Panc1 (cell line): Measurements from ENCODE around the gene CMIP.

ENCODE experiments used
- CTCF ChIP-seq: fragments of 450-650 bp; IDR thresholded peaks from 2 replicates; pipeline ENCODE4 v1.5.1; 2017; ENCODE audit warnings: mild to moderate bottlenecking
- REST ChIP-seq, 2 experiments: IDR thresholded peaks; 2 replicates each; pipeline ENCODE4 v1.6.1; 2011 to 2012; ENCODE audit warnings: low read depth in 2 of 2, control low read depth in 1 of 2, low read length in 1 of 2, mild to moderate bottlenecking in 1 of 2, moderate library complexity in 1 of 2; ENCODE audit not compliant: insufficient read depth in 1 of 2
- SIN3A ChIP-seq: IDR thresholded peaks from 2 replicates; pipeline ENCODE4 v1.6.1; 2012; ENCODE audit warnings: low read depth, mild to moderate bottlenecking, low read length, moderate library complexity, borderline replicate concordance; ENCODE audit not compliant: insufficient read depth
- TCF7L2 ChIP-seq: IDR thresholded peaks from 2 replicates; pipeline ENCODE4 v1.6.1; 2011; ENCODE audit warnings: mild to moderate bottlenecking, low read depth, low read length, inconsistent platforms

GRCh38 chr16:81424771-81425170 is 19.8 kb upstream of the CMIP start:
- no peak for TF ChIP-seq CTCF
- no peak for TF ChIP-seq REST (IDR thresholded peaks at IDR 0.05; ENCODE audit: insufficient read depth in 1 of 2, low read depth in 2 of 2, low read length in 1 of 2)
- TF ChIP-seq SIN3A: no peak
- TF ChIP-seq TCF7L2: no peak
